ENCODE measurements around the gene KLF15.

DNA sequence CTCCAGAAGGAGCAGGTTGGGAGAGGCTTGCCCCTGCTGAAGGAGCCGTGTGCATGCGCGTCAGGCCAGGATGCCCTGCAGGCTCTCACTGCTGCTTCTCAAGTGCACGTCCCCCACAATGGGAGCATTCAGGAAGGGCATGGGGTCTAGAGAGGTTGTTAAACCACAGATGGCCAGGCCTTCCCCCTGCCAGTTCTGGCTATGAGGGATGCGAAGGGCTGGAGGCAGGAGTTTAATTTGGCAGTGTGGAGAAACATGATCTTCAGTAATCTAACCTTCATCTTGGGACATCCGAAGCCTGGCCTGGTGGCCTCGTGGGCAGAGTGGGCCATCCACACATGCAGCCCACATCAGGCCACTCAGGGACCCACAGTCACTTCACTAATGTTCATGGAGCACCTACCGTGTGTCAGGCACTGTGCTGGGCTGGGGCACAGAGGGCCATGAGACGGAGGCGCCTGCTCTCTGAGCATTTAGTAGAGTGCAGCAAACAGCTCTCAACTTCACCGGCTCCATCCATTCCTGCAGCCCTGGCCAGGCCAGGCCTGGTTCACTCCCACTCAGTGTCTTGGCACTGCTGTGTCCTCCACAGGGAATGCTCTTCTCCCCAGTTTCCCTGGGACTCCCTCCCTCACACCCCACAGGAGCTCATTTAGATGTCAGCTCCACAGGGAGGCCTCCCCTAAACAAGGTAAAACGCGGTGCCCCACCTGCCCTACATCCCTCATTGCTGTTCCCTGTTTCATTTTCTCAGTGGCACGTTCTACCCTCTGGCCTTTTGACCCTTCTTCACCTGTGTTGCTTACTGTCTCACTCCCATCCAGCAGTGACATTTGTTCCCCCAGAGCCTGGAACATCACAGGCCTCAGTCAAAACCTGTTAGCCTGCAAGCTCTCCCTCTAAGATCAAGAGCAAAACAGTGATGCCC, 41.5 kb upstream of the KLF15 start:
- TF ChIP-seq, protein P1, sequence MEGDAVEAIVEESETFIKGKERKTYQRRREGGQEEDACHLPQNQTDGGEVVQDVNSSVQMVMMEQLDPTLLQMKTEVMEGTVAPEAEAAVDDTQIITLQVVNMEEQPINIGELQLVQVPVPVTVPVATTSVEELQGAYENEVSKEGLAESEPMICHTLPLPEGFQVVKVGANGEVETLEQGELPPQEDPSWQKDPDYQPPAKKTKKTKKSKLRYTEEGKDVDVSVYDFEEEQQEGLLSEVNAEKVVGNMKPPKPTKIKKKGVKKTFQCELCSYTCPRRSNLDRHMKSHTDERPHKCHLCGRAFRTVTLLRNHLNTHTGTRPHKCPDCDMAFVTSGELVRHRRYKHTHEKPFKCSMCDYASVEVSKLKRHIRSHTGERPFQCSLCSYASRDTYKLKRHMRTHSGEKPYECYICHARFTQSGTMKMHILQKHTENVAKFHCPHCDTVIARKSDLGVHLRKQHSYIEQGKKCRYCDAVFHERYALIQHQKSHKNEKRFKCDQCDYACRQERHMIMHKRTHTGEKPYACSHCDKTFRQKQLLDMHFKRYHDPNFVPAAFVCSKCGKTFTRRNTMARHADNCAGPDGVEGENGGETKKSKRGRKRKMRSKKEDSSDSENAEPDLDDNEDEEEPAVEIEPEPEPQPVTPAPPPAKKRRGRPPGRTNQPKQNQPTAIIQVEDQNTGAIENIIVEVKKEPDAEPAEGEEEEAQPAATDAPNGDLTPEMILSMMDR (IDR thresholded peaks at IDR 0.05): no peak
- TF ChIP-seq EZH2 (IDR thresholded peaks at IDR 0.05; ENCODE audit: borderline replicate concordance, insufficient read depth, low read depth, low read length, poor library complexity, severe bottlenecking): no peak

Data from B cell (primary cell).